GM19467 (cell line): ENCODE data around the gene FLRT1.

Experiments used
- ATAC-seq: cut with Tn5 transposase; IDR thresholded peaks from one replicate; pipeline ENCODE4 v1.9.1; 2021; ENCODE audit warnings: mild to moderate bottlenecking, moderate library complexity; ENCODE audit not compliant: unreplicated experiment

FLRT1 gene, protein sequence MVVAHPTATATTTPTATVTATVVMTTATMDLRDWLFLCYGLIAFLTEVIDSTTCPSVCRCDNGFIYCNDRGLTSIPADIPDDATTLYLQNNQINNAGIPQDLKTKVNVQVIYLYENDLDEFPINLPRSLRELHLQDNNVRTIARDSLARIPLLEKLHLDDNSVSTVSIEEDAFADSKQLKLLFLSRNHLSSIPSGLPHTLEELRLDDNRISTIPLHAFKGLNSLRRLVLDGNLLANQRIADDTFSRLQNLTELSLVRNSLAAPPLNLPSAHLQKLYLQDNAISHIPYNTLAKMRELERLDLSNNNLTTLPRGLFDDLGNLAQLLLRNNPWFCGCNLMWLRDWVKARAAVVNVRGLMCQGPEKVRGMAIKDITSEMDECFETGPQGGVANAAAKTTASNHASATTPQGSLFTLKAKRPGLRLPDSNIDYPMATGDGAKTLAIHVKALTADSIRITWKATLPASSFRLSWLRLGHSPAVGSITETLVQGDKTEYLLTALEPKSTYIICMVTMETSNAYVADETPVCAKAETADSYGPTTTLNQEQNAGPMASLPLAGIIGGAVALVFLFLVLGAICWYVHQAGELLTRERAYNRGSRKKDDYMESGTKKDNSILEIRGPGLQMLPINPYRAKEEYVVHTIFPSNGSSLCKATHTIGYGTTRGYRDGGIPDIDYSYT

DNA sequence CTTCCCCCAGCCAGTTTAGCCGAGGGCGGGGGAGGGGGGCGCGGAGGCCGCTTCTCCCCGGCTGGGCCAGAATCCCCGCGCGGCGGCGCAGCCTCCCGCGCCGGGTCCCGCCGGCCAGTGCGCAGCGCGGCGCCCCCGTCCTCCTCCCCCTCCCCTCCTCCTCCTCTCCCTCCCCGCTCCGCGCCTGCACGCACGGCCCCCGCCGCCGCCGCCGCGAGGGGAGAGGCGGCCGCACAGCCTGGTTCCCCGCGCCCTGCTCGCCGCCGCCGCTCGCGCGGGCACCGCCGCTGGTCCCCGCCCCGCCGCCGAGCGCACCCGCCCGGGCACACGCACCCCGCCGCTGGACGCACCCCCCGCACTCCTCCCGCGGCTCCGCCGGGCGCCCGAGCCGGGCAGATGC, at the start of gene FLRT1:
Gene FLRT1, plus strand, starts transcription at position 356 of the 400 bp plus-strand sequence. CDS start 80,337 bp downstream, outside the sequence.
- no peak for ATAC-seq

DNA sequence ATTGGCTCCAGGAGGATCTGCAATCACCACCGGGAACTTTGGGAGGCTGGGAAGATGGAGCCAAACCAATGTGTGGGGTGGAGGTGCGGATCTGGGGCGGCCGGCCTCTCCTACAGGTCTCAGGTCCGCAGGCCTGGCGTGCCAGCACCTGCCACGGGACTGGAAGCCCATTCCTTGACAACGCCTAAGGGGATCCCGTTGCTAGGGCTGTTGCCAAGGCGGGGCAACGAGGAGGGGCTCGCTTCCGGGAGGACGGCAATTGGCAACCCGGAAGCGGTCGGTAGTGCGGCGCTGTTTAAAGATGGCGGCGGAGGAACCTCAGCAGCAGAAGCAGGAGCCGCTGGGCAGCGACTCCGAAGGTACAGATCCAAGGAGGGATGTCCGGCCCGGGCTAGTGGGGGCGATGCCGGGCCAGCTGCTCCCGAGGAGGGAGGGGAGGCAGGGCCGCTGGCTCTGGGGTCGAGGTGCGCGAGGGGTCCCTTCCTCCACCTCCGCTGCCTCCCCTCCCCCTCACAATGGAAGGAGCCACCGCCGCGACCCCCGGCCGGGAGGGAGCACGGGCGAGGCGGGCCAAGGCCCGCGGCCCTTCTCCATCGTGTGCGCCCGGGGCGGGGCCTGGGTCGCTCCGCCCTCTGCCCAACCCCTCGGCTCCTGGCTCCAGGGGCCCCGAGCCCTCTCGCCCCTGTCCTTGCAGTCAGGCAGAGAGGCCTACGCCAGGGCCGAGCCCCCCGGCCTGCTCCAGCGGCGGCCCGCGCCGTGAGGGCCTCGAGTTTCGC, 49.4 kb upstream of the FLRT1 start, which contains the start of gene OTUB1:
Gene OTUB1, plus strand, starts transcription at position 283 of the 776 bp plus-strand sequence. Its CDS starts 19 bp downstream, at position 302.
- ATAC-seq = peak; percentile 73

DNA sequence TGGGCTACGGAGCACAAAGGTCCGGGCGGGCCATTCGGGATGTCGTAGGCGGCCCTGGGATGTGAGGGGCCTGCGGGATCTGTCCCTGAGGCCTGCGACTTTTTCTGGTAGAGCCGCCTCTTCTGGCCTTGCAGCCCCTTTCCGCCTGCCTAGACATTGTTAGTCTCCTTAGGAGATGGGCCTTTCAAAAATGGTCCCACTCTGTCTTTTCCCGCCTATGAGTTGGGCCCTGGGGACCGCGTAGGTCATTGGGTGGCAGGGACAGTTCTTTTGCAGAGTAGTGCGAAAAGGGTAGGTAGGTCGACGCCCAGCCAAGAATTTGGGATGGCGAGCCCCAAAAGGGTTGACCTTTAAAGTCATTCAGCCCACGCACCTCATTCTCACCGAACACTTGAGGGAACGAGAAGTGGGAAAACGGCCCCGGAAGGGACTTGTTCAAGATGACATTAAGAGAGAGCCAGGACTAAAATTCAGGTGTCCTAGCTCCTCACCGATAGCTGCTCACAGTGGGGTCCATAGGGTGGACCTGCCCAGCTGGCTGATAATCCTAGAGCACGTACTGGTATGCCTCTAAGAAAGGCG, 48.7 kb upstream of the FLRT1 start:
- ATAC-seq = no peak

DNA sequence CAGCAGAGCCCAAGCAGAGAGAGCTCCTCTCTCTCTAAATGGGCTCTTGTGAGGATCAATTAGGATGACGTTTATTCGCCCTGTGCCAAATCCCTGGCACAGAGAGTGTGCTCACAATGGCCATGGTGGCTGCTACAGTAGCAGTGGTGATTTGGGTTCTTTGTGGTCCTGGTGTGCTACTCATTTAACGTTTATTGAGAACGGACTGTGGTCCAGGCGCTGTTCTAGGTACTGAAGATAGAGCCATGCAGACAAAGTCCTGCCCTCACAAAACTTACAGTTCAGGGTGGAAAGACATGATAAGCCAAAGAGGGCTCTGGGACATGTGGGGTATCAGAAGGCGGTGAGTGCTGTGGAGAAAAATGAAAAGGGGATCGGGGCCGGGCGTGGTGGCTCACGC, 44.2 kb upstream of the FLRT1 start:
- no peak for ATAC-seq

DNA sequence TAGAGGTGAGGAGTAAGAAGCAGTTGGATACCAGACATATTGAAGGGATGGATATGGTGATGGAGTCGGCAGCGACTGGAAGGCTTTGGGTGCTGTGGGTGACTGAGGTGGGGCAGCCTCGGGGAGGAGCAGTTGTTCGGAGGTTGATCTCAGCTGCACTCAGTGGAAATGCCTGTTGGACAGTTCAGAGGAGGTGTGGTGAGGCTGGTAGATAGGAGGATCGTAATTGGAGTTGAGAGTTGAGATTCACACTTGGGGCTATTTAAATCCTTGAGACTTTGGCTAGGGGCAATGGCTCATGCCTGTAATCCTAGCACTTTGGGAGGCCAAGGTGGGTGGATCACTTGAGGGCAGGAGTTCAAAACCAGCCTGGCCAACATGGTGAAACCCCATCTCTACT, 42.6 kb upstream of the FLRT1 start:
- no peak for ATAC-seq

DNA sequence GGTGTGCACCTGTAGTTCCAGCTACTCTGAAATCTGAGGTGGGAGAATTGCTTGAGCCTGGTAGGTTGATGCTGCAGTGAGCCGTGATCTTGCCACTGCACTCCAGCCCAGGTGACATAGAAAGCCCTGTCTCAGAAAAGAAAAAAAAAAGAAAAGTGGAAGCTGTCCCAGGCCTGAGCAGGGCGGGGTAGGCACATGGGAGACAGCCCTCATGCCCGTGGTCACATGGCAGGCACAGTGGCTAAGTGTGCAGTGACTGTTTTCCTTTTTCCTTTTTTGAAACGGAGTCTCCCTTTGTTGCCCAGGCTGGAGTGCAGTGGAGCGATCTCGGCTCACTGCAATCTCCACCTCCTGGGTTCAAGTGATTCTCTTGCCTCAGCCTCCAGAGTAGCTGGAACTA, 41.7 kb upstream of the FLRT1 start:
- no peak for ATAC-seq

DNA sequence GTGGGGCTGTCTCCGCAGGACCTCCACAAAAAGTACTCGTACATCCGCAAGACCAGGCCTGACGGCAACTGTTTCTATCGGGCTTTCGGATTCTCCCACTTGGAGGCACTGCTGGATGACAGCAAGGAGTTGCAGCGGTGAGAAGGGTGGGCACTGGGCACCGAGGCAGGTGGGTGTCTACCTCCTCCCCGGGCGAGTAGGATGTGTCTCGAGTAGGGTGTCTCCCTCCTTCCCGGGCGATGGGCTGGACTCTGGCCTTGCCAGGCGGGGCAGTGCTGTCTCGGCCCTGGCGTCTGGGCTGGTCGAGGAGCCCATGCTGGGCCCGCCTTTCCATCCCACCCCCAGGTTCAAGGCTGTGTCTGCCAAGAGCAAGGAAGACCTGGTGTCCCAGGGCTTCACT, 39.2 kb upstream of the FLRT1 start:
- ATAC-seq = no peak

DNA sequence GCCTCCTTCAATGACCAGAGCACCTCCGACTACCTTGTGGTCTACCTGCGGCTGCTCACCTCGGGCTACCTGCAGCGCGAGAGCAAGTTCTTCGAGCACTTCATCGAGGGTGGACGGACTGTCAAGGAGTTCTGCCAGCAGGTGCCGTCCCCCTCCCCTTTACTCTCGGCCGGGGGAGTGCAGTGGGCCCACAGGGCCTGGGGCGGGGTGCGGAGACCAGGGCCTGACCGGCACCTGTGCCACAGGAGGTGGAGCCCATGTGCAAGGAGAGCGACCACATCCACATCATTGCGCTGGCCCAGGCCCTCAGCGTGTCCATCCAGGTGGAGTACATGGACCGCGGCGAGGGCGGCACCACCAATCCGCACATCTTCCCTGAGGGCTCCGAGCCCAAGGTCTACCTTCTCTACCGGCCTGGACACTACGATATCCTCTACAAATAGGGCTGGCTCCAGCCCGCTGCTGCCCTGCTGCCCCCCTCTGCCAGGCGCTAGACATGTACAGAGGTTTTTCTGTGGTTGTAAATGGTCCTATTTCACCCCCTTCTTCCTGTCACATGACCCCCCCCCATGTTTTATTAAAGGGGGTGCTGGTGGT, 38.5 kb upstream of the FLRT1 start:
- no peak for ATAC-seq

DNA sequence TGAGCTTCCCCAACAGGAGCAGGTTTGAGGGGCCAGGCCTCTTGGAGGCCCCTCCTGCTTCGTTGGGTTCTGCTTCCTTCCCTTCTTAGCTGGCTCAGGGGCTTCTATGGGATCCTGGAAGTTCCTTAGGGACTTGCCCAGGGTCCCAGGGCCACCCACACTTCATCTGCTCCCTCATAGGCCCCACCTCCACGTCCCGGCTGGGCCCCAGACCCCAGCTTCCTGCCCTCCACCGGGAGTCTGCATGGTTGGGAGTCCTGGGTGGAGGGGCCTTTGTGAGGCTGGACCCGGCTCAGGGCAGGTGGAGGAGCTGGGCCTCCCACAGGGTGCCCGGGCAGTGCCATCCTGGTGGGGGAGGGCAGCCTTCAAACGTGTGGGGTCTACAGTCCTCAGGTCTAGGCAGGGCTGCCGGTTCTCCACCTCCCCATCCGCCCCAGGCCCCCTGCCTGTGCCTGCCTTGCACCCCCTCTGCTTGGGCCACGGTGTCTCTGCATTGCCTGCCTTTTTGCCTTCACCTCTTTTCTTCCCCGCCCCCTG, 37.9 kb upstream of the FLRT1 start:
- no peak for ATAC-seq

DNA sequence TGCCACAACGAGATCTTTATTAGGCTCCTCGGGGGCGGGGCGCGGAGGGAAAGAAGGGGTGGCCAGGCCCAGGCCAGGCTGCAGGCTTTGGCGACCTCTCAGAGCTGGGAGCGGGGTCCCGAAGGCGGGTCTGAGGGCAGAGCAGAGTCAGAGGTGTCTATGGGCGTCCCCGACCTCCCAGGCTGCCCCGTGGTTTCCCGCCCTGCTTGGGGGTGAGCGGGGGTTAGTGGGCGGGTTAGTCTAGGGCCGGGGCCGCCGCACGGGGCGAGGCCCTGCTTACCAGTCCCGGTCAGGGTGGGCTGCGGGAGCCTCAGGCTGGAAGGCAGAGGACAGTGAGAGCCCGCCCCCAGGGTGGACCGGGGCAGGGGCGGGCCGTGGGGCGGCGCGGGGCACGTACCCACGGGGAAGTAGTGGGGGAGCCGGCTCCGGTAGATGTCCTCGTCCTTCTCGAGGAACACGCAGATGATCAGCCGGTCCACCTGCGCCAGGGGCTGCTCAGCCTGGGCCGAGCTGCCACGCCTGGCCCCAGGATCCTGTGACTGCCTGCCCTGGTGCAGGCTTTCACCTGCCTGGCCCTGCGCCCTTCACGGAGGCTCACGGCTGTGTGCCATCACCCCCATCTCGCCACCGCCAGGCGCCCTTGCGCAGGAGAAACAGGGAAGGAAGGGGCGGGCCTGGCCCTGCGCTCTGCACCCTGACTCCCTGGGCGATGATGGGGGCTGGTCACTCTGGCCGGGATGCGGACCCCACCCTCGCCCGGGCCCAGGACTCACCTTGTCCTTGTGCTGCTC, 37.0 kb upstream of the FLRT1 start:
- ATAC-seq = no peak

DNA sequence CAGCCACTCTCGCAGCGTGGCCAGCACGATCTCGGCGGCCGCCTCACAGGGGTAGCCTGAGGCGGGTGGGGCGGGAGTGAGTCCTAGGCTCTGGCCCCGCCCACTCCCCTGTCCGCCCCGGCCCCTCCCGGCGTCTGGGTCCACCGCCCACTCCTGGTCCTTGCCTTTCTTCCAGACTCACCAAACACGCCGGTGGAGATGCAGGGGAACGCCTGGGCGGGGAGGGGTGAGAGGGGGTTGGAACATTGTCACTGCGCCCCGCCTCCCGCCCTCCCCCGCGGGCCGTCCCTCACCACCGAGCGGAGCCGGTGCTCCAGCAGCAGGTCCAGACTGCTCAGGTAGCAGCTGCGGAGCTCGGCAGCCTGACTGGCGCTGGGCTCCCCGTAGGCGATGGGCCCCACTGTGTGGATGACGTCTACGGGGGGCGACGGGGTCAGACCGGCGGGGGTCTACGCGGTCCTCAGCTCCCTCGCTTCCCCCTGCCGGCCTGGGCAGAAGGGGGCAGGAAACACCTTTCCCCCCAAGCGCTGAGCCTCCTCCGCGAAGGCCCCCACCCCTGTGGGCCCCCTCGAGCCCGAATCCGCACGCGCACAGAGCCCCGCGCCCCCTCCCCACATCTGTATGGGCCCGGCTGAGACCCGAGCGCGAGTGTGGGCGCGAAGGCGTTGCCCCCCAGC, 36.2 kb upstream of the FLRT1 start:
- ATAC-seq = no peak

DNA sequence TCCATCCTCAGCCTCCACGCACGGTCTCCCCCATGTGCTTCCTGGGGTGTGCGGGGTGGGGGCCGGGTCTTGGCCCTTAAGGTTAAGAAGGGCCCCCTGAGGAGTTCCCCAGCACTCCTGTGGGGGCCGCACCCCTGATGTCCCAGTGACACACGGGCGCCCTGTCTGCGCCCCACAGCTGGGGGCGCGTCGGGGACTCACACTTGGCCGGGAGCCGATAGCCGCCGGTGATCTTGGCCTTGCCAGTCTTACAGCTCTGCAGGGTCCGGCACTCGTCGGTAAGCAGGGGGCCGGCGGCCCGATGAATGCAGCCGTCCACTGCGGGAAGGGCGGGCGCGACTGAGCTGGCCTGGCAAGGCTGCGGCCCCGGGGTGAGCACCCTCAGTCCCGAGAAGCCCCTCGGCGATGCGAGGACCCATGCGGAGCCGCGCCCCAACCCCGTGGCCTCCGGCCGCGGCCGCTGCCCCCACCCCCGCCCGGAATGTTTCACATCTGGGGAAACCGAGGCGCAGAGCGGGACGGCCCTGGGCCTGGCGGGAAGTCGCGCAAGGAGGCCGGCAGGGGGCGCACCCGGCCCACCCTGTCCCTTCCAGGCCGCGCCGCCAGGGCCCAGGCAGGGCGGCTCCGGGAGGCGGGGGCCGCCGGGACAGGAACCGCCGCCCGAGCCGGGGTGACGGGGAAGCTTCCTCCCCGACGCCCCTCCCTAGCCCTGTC, 35.5 kb upstream of the FLRT1 start:
- no peak for ATAC-seq

DNA sequence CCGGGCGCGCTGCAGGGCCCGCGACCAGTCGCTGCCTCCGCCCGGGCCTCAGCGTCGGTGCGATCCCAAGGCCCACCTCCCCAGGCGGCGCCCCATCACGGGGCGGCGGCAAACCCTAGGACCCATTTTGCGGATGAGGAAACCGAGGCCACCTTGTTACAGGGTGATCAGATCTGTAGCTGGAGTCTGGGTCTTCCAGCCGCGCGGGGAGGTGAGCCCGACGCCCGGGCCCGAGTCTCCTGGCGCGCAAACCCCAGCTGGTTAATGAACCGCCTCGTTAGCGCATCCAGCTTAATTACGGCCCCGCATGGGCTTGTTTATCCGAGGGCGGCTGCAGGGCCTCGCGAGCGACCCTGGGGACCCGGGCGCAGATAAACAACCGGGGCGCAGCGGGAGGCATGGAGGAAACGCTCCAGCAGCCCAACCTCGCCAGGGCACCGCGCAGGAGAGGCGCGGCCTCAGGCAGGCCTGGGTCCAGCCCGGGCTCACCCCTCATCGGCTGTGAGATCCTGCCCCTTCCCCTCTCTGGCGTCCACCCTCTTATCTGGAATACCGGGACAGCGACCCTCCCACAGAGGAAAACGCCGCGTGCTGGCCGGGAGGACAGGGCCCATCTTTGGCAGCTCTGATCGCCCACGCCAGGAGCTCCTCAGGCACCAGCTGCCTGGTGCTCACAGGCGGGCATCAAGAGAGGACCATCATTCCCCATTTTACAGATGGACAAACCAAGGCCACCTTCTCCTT, 34.8 kb upstream of the FLRT1 start:
- no peak for ATAC-seq

DNA sequence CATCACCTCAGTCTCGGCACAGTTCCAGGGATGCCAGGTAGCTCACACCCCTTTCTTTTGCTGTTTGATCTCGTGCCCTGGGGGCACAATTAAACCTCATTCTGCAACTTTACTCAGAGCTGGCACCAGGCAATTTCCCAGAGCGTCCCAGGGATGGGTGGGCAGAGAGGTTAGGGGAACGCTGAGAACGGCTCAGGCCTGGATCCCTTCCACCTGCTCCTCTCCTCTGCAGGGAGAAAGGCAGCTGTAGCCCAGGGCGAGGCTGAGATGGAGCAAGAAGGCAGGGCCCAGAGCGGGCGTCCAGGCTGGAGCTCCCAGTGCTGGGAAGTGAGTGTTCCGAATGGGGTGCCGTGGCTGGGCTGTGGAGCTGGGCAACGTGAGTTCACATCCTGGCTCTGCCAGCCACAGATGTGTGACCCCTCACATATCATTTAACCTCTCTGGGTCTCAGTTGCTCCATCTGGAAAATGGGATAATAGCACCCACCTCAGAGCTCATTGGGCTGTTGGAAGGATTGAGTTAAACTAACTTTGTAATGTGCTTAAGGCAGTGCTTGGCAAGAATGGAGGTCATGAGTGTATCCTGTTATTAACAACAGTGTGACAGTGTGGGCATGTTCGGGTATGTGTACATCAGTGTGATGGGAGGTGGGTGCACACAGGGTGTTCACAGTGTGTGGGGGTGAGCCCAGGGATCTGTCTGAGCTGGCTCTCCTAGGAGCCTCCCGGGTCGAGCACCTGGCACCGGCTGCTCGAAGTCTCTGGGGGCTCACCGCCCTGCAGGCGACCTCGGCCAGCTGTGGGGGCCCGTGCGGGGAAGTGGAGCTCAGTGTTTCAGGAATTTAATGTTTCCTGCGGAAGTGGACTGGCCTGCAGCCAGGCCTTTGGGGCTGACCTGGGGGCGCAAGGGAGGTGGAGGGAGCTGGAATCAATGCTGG, 34.0 kb upstream of the FLRT1 start:
- ATAC-seq = no peak

DNA sequence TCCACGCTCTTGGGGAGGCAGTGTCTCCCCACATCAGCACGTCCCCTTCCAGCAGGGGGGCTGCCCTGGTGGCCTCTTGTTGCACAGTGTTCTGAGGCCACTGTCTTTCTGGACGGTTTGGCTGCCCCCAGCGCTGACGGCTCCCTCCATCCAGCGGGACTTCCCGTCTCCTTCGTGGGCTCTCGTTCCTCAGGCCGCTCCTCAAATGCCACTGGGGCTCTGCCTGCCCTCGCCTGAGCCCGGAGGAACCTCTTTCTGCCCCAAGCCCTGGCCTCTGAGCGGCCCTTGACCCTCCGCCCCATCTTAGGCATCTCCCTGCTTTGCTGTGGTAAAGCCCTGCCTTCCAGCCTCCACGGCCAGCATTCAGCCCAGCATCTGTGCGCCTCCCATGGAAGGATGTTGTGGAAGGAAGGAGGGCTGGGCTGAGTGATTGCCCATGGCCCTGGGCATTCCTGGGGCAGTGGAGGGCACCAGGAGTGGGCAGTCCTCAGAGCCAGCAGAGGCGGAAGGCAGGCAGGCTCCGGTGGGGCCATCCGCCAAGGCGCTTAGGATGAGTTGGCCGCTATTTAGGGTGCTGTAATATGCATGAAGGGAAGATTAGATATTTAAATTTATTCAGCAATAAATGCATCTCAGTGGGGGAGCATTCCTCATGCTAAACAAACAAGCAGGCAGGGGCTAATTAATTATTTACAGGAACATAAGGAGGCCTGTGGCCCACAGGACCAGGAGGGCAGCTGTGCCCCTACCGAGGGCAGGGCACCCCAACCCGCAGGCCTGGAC, 31.7 kb upstream of the FLRT1 start:
- no peak for ATAC-seq

DNA sequence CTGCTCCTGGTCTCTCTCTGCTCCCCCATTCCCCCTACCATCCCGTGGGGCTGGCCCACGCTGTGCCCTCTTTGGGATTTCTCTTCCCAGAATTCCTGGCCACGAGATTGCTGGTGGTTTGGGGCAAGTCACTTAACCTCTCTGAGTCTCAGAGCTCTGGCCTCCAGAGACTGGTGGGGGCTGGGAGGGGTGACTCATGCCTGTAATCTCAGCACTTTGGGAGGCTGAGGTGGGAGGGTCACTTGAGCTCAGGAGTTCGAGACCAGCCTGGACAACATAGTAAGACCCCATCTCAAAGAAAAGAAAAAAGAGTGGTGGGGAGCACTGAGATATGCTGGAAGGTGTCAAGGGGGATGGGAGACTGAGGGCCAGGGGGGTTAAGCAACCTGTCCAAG, 31.1 kb upstream of the FLRT1 start:
- ATAC-seq = no peak
